Astrocyte (in vitro differentiated cells and primary cell): ENCODE results near the gene DBP. TPM values are rescaled to one million over a fixed set of nuclear protein-coding genes. Genes with fewer than 3 reads are reported as not detected.

ENCODE experiments used
- DNase-seq: peaks from one replicate; pipeline ENCODE4 v3.0.0-alpha.2; 2010; ENCODE audit warnings: low read depth
- FAIRE-seq: peaks from 2 replicates; lab custom pipeline; 2011; peaks lifted over from hg19 to GRCh38; lab: Jason Lieb, UNC
- H2AFZ ChIP-seq: 2 replicates; pipeline ENCODE4 v1.6.0; 2012; ENCODE audit warnings: low read depth, low read length, inconsistent platforms
- H3K27ac ChIP-seq: 2 replicates; pipeline ENCODE4 v1.5.1; 2011; ENCODE audit warnings: low read depth, low read length, inconsistent platforms
- H3K27me3 ChIP-seq: 2 replicates; pipeline ENCODE4 v1.6.0; 2011; ENCODE audit warnings: low read length, inconsistent platforms; ENCODE audit not compliant: insufficient read depth
- H3K36me3 ChIP-seq: 2 replicates; pipeline ENCODE4 v1.5.1; 2011; ENCODE audit warnings: low read length, inconsistent platforms; ENCODE audit not compliant: insufficient read depth
- H3K4me1 ChIP-seq: 2 replicates; pipeline ENCODE4 v1.5.1; 2011; ENCODE audit warnings: low read length, inconsistent platforms; ENCODE audit not compliant: insufficient read depth
- H3K4me2 ChIP-seq: 2 replicates; pipeline ENCODE4 v1.6.0; 2012; ENCODE audit warnings: low read length, inconsistent platforms
- H3K4me3 ChIP-seq: 2 replicates; pipeline ENCODE4 v1.5.1; 2011; ENCODE audit warnings: low read depth, mild to moderate bottlenecking, low read length, inconsistent platforms; ENCODE audit not compliant: insufficient read depth
- H3K79me2 ChIP-seq: 2 replicates; pipeline ENCODE4 v1.6.0; 2012; ENCODE audit warnings: mild to moderate bottlenecking, low read length, inconsistent platforms; ENCODE audit not compliant: insufficient read depth
- H3K9ac ChIP-seq: 2 replicates; pipeline ENCODE4 v1.6.0; 2012; ENCODE audit warnings: mild to moderate bottlenecking, low read length, inconsistent platforms
- H3K9me3 ChIP-seq: 2 replicates; pipeline ENCODE4 v1.5.1; 2012; ENCODE audit warnings: low read depth, mild to moderate bottlenecking, low read length, inconsistent platforms; ENCODE audit not compliant: insufficient read depth
- H4K20me1 ChIP-seq: 2 replicates; pipeline ENCODE4 v1.6.0; 2012; ENCODE audit warnings: low read length, inconsistent platforms; ENCODE audit not compliant: insufficient read depth
- H3K27ac Mint-ChIP-seq: one replicate; pipeline ENCODE4 v1.8.0; 2021; ENCODE audit warnings: mild to moderate bottlenecking, mixed read lengths; ENCODE audit not compliant: unreplicated experiment
- H3K27me3 Mint-ChIP-seq: one replicate; pipeline ENCODE4 v1.8.0; 2021; ENCODE audit warnings: low read depth, mixed read lengths; ENCODE audit not compliant: unreplicated experiment
- H3K36me3 Mint-ChIP-seq: one replicate; pipeline ENCODE4 v1.8.0; 2021; ENCODE audit warnings: low read depth, mixed read lengths; ENCODE audit not compliant: unreplicated experiment
- H3K4me1 Mint-ChIP-seq: one replicate; pipeline ENCODE4 v1.8.0; 2021; ENCODE audit warnings: low read depth, mixed read lengths; ENCODE audit not compliant: unreplicated experiment
- H3K4me3 Mint-ChIP-seq: one replicate; pipeline ENCODE4 v1.8.0; 2021; ENCODE audit warnings: mild to moderate bottlenecking, moderate library complexity, mixed read lengths; ENCODE audit not compliant: unreplicated experiment
- H3K9me3 Mint-ChIP-seq: one replicate; pipeline ENCODE4 v1.8.0; 2021; ENCODE audit warnings: mild to moderate bottlenecking, mixed read lengths; ENCODE audit not compliant: unreplicated experiment
- EZH2 ChIP-seq: IDR thresholded peaks from 2 replicates; pipeline ENCODE4 v1.6.1; 2012; ENCODE audit warnings: mild to moderate bottlenecking, low read length, inconsistent platforms; ENCODE audit not compliant: insufficient read depth
- total RNA-seq: library from RNA; stranded (reverse); gene quantifications from 2 replicates; pipeline ENCODE4 v1.2.1, GENCODE V29; 2021
- TF ChIP-seq, protein P1 (sequence below): IDR thresholded peaks from 2 replicates; pipeline ENCODE4 v1.5.1; 2011; ENCODE audit warnings: low read depth, mild to moderate bottlenecking, inconsistent platforms, low read length, moderate library complexity; ENCODE audit not compliant: insufficient read depth

The DBP gene
- total RNA-seq, 1 donor from 2014 or later, result 1.2 TPM

DNA sequence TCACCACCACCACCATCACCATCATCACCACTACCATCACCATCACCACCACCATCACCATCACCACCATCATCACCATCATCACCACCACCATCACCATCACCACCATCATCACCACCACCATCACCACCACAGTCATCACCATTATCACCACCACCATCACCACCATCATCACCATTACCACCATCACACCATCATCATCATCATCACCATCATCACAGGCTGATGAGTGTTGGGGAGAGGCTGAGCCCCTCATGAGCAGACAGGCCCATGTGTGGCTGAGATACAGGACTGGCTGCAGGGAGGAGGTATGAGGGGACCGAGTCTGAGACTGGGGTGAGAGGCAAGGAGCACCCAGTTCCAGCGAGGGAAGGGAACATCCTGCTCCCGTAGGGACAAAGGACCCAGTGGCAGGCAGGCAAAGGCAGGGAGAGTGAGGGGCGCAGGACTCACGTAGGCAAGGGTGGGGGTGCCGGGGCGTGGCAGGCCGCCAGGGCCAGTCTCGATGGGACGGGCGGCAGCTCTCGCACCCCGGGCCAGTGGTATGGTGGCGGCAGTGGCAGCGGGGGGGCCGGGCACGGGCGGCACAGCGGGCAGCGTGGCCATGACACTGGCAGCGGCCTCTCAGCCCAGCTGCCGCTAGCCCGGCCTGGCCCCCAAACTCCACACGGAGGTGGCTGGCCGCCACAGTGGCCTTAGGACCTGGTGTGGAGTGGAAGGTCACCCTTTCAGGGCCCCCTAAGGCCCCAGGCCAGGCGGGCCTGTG, 32.9 kb upstream of the DBP start:
- Mint-ChIP-seq H3K4me1 (no peaks in the 10 kb centered on the region), H3K27me3 (peaks cover 21% of the 10 kb centered on the region), H3K36me3 (no peaks in the 10 kb centered on the region), H3K9me3 (no peaks in the 10 kb centered on the region), H3K27ac (no peak overlapping the region), H3K4me3 (no peak overlapping the region)
- DNase-seq (no peak), FAIRE-seq (no peak)
- TF ChIP-seq EZH2, result no peak
- TF ChIP-seq, protein P1, sequence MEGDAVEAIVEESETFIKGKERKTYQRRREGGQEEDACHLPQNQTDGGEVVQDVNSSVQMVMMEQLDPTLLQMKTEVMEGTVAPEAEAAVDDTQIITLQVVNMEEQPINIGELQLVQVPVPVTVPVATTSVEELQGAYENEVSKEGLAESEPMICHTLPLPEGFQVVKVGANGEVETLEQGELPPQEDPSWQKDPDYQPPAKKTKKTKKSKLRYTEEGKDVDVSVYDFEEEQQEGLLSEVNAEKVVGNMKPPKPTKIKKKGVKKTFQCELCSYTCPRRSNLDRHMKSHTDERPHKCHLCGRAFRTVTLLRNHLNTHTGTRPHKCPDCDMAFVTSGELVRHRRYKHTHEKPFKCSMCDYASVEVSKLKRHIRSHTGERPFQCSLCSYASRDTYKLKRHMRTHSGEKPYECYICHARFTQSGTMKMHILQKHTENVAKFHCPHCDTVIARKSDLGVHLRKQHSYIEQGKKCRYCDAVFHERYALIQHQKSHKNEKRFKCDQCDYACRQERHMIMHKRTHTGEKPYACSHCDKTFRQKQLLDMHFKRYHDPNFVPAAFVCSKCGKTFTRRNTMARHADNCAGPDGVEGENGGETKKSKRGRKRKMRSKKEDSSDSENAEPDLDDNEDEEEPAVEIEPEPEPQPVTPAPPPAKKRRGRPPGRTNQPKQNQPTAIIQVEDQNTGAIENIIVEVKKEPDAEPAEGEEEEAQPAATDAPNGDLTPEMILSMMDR, result no peak
- no peak overlapping the region for H3K9ac ChIP-seq
- no peak overlapping the region for H3K27ac ChIP-seq
- H3K4me2 ChIP-seq, result no peak overlapping the region
- no peaks in the 10 kb centered on the region for H4K20me1 ChIP-seq
- H3K9me3 ChIP-seq, result peaks cover 3% of the 10 kb centered on the region
- no peaks in the 10 kb centered on the region for H3K27me3 ChIP-seq
- H2AFZ ChIP-seq, result no peak overlapping the region
- no peaks in the 10 kb centered on the region for H3K36me3 ChIP-seq
- no peak overlapping the region for H3K4me3 ChIP-seq
- H3K79me2 ChIP-seq, result no peaks in the 10 kb centered on the region
- no peaks in the 10 kb centered on the region for H3K4me1 ChIP-seq

DNA sequence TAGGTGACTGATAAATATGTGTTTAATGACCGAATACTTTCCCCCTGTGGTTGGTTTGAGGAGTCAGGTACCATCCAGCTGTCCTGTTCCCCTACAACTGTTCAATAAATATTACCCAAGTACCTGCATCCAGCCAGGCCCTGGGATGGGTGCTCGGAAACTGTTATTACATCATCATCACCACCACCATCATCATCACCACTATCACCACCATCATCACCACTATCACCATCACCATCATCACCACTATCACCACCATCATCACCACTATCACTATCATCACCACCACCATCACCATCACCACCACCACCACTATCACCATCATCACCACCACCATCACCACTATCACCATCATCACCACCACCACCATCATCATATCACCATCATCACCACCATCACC, 31.6 kb upstream of the DBP start:
- no peak overlapping the region for H3K27ac ChIP-seq
- no peaks in the 10 kb centered on the region for H4K20me1 ChIP-seq
- H3K9ac ChIP-seq, result no peak overlapping the region
- no peak overlapping the region for H3K4me3 ChIP-seq
- Mint-ChIP-seq H3K27ac (no peak overlapping the region), H3K36me3 (no peaks in the 10 kb centered on the region), H3K4me1 (no peaks in the 10 kb centered on the region), H3K9me3 (no peaks in the 10 kb centered on the region), H3K4me3 (no peak overlapping the region), H3K27me3 (peaks cover 18% of the 10 kb centered on the region)
- no peaks in the 10 kb centered on the region for H3K36me3 ChIP-seq
- no peaks in the 10 kb centered on the region for H3K4me1 ChIP-seq
- no peak for TF ChIP-seq EZH2
- TF ChIP-seq, protein P1, result no peak
- peaks cover 3% of the 10 kb centered on the region for H3K9me3 ChIP-seq
- FAIRE-seq (no peak), DNase-seq (no peak)
- no peaks in the 10 kb centered on the region for H3K79me2 ChIP-seq
- no peak overlapping the region for H2AFZ ChIP-seq
- H3K4me2 ChIP-seq, result no peak overlapping the region
- no peaks in the 10 kb centered on the region for H3K27me3 ChIP-seq

DNA sequence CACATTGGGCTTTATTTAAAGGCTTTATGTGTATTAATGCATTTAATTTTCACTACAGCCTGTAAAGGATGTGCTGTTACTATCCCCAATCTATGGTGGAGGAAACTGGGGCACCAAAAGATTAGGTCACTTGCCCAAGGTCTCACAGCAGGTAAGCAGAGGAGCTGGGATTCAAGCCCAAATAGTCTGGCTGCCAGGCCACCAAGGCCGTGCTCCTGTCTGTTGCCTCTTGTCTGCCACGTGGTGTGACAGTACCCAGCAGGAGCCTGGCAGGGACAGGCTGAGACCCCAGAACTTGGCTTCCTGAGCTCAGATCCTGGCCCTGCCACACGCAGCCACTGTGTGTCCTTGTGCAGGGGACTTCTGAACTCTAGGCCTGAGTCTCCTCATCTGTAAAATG, 31.2 kb upstream of the DBP start:
- H3K27ac ChIP-seq, result no peak overlapping the region

More for the DNA sequence above, 31.2 kb upstream of the DBP start:
- Histone ChIP-seq H4K20me1 (no peaks in the 10 kb centered on the region), H3K4me2 (no peak overlapping the region), H3K9ac (no peak overlapping the region), H3K9me3 (peaks cover 3% of the 10 kb centered on the region), H3K4me1 (no peaks in the 10 kb centered on the region), H3K27me3 (no peaks in the 10 kb centered on the region), H3K4me3 (no peak overlapping the region), H3K36me3 (no peaks in the 10 kb centered on the region), H3K79me2 (no peaks in the 10 kb centered on the region), H2AFZ (no peak overlapping the region)
- H3K9me3 Mint-ChIP-seq, result no peaks in the 10 kb centered on the region
- H3K4me3 Mint-ChIP-seq, result no peak overlapping the region
- H3K4me1 Mint-ChIP-seq, result no peaks in the 10 kb centered on the region
- peaks cover 16% of the 10 kb centered on the region for H3K27me3 Mint-ChIP-seq
- FAIRE-seq (no peak), DNase-seq (no peak)
- TF ChIP-seq, protein P1, result no peak
- TF ChIP-seq EZH2, result no peak
- H3K36me3 Mint-ChIP-seq, result no peaks in the 10 kb centered on the region
- H3K27ac Mint-ChIP-seq, result no peak overlapping the region
